ENCODE measurements around the gene APBA1. TPM values are rescaled to one million over a fixed set of nuclear protein-coding genes. Genes with fewer than 3 reads are reported as not detected.

Gene APBA1
- total RNA-seq, 2 experiments from 2014 or later: 0.26 to 0.51 TPM

DNA sequence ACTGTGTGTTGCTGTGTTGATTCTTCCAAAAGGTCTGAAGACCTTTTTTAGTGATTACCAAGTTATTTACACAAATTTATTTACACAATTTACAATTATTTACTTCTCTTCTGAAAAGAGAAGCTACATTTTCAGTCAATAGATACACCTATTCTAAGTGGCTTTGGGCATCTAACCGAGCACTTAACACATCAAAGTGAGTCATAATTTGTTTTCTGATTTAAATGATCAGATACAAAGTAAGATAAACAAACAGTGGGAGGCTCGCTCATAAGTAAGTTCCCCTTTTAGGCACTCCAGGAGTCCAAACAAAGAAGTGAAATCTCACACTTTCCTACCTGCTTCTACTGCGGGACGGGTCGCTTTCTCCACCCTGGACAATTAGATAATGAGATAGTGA is 90.2 kb downstream of the APBA1 start:
- POLR2A ChIA-PET: no interaction called here
- intact Hi-C loops (cut with micrococcal nuclease): no loop called here
- H3K9me3 Mint-ChIP-seq: no peaks in the 10 kb centered on the region

DNA sequence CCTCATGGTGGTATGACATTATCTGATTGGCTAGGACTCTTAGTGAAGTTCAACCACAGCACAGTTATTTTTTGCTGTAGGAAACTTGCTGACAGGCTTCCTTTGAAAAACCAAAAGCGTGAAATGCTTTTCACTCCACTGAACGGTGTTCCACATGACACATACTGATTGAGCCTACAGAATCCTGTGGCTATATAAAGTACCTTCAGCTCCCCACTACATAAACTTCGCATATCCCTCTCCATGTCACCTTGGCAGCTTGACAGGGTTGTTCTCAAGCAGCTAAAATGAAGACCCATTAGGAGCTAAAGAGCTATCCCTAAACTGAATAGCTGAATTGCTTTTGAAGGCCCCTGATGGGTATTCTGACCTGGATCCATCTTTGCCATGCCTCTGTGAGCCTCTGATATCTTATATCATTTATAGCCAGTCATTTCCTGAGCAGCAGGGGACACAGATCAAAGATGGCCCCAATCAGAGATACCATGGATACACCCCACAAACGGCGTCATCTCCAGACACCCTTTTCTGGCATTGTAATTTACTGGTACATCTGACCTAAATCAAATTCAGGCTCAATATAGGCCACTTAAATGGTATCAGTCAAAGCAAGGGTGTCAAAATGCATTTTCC is 91.5 kb downstream of the APBA1 start:
- no peak overlapping the region for H3K4me3 Mint-ChIP-seq
- H3K4me1 Mint-ChIP-seq (ENCODE audit: low read depth): no peaks in the 10 kb centered on the region
- H3K36me3 Mint-ChIP-seq: no peaks in the 10 kb centered on the region
- H3K9me3 Mint-ChIP-seq: no peaks in the 10 kb centered on the region
- no peaks in the 10 kb centered on the region for H3K27me3 Mint-ChIP-seq
- POLR2A ChIA-PET: no interaction called here
- intact Hi-C loops (cut with micrococcal nuclease): no loop called here
- CTCF ChIA-PET: no interaction called here
- no peak for DNase-seq
- no peak overlapping the region for H3K27ac Mint-ChIP-seq

More for the DNA sequence above, 90.2 kb downstream of the APBA1 start:
- CTCF ChIA-PET: no interaction called here
- no peaks in the 10 kb centered on the region for H3K4me1 Mint-ChIP-seq (ENCODE audit: low read depth)
- no peaks in the 10 kb centered on the region for H3K27me3 Mint-ChIP-seq
- H3K4me3 Mint-ChIP-seq: no peak overlapping the region
- DNase-seq: no peak
- H3K27ac Mint-ChIP-seq: no peak overlapping the region
- no peaks in the 10 kb centered on the region for H3K36me3 Mint-ChIP-seq

DNA sequence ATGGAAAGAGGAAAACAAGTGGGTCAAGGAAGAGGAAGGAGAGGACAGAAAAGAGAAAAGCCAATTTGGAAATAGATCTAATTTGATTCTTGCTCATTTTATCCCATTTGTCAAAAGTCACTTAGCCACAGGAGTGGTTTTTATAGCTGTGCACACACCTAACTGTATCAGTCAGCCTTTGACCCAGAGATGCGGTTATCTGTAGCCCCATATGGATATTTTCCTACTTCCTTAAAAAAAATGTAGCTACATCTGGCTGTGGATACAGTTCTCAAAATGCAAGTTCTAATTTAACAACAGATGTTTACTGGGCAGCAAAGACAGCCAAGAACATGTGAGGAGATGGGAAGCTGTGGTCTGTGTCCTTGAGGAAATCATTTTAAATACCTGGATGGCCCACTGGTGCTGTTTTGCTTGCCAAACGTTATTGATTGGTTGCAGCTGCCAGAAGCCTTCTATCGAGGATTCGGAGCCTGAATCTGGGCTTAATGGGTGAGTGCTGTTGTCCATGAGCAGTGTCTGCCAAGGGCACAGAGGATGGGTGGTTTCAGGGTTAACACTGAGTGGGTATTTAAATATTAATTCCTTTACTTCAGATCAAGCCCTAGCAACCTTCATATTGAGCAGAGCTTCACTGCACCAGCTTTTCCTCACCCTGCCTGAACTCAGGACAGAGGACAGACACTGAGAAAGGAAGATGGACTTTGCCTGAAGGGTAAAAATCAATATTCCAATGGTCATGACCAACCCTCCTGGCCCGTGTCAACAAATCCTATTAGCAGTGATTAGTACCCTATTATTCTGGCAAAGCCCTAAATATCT is 92.2 kb downstream of the APBA1 start:
- H3K4me3 Mint-ChIP-seq: no peak overlapping the region
- intact Hi-C loops (cut with micrococcal nuclease): no loop called here
- POLR2A ChIA-PET: no interaction called here
- CTCF ChIA-PET: no interaction called here
- no peaks in the 10 kb centered on the region for H3K9me3 Mint-ChIP-seq
- H3K4me1 Mint-ChIP-seq (ENCODE audit: low read depth): no peaks in the 10 kb centered on the region
- no peak overlapping the region for H3K27ac Mint-ChIP-seq
- no peak for DNase-seq
- no peaks in the 10 kb centered on the region for H3K27me3 Mint-ChIP-seq
- H3K36me3 Mint-ChIP-seq: no peaks in the 10 kb centered on the region

DNA sequence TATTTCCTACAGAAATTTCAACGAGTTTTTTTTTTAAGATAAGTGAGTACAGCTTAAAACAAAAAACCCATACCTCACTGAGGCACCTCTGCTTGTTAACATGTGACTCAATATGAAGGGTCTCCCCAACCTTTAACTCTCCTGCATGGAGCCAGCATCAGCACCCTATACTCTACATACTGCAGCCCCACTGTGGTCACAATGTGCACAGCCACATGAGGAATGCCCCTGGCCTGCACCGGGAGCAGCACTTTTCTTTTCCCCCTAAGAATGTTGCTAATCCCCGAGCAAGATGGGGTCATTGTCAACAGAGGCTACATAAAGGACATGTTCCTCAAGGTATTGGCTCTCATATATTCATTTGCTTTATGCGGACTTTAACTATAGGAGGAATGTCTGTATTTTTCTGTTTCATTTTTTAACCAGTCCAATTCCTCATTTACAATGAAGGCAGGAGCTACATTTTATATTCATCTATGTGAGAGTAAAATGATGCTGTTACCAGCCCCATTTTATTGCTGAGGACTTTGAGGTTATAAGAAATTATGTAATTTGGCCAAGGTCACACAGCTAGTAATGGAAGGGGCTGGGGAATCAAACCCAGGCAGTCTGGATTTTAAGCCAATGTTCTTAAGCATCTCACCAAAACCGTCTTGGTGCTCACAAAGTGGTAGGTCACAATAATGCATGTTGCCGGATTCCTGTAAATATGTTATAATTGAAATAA is 93.0 kb downstream of the APBA1 start:
- POLR2A ChIA-PET: no interaction called here
- CTCF ChIA-PET: no interaction called here
- H3K27ac Mint-ChIP-seq: no peak overlapping the region

GRCh38 chr9:69578026-69578425 is 94.1 kb downstream of the APBA1 start:
- CTCF ChIA-PET: no interaction called here
- Mint-ChIP-seq H3K9me3 (no peaks in the 10 kb centered on the region), H3K36me3 (no peaks in the 10 kb centered on the region), H3K27ac (no peak overlapping the region), H3K4me1 (ENCODE audit: low read depth) (no peaks in the 10 kb centered on the region), H3K27me3 (no peaks in the 10 kb centered on the region), H3K4me3 (no peak overlapping the region)
- intact Hi-C loops (cut with micrococcal nuclease): no loop called here
- no peak for DNase-seq
- POLR2A ChIA-PET: no interaction called here

More for the DNA sequence above, 93.0 kb downstream of the APBA1 start:
- Mint-ChIP-seq H3K4me3 (no peak overlapping the region), H3K36me3 (no peaks in the 10 kb centered on the region), H3K27me3 (no peaks in the 10 kb centered on the region), H3K9me3 (no peaks in the 10 kb centered on the region), H3K4me1 (ENCODE audit: low read depth) (no peaks in the 10 kb centered on the region)
- intact Hi-C loops (cut with micrococcal nuclease): no loop called here
- DNase-seq: no peak

DNA sequence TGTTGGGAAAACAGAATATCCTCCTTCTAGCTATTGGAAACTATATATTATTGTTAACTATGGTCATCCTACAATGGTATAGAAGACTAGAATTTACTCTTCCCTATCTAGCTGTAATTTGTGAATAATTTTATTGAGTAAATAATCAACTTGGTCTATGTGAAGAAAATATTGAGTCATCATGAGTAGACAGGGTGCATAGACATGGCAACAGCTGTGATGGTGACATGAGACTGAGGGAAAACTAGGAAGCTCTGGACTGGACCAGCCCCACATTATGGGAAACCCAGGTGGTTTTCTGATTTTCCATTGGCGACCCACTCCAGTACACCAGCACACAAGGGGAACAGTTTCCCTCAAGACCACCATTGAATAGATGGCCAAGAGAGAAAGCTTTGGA is 95.0 kb downstream of the APBA1 start:
- no peaks in the 10 kb centered on the region for H3K9me3 Mint-ChIP-seq
- no peaks in the 10 kb centered on the region for H3K4me1 Mint-ChIP-seq (ENCODE audit: low read depth)
- H3K27me3 Mint-ChIP-seq: no peaks in the 10 kb centered on the region
- DNase-seq: no peak
- H3K27ac Mint-ChIP-seq: no peak overlapping the region
- H3K4me3 Mint-ChIP-seq: no peak overlapping the region
- H3K36me3 Mint-ChIP-seq: no peaks in the 10 kb centered on the region
- POLR2A ChIA-PET: no interaction called here
- intact Hi-C loops (cut with micrococcal nuclease): no loop called here
- CTCF ChIA-PET: interaction anchor here (0.6 kb wide), 1 partner anchor 393 kb away, joined by 4 read pairs; no protein-coding TSS in a partner anchor

DNA sequence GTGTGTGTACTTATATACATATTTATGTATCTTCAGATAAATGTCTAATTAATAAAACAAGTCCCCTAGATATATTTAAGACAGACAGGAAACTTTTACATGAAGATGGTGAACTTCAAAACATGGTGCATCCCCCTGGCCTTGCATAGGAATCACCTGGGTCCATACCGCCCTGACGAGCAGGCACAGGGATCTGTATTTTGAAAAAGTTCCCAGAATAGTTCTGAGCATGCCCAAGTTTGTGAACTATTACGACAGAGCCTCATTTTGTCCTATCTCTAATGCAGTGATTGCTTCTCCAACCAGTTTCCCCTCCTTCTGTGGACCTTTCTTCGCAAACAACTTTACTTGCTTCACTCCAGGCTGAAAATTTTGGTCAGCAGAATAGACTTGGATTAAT is 98.1 kb downstream of the APBA1 start:
- no peak overlapping the region for H3K4me3 Mint-ChIP-seq
- CTCF ChIA-PET: no interaction called here
- DNase-seq: no peak

DNA sequence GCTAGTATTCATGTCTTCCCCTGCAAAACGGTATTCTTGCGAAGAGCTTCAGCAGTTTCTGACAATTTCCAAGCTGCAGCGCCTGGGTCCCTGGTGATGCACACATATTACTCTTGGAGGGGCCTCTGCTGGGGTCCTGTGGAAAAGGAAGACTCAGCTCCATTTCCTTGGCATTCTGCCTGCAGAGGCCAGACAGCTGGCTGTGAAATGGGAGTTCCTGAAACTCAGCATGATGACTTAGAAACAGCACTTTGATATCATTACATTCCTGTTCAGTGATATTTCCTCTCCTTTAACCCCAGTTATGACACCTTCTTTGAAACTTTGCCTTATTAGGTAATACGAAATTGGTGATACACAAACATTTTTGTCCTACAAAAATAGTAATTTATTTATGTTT is 98.5 kb downstream of the APBA1 start:
- Mint-ChIP-seq H3K27ac (no peak overlapping the region), H3K9me3 (no peaks in the 10 kb centered on the region), H3K27me3 (no peaks in the 10 kb centered on the region), H3K4me1 (ENCODE audit: low read depth) (no peaks in the 10 kb centered on the region), H3K4me3 (no peak overlapping the region), H3K36me3 (no peaks in the 10 kb centered on the region)
- no peak for DNase-seq
- ChIA-PET CTCF (no interaction called here), POLR2A (no interaction called here)
- intact Hi-C loops (cut with micrococcal nuclease): no loop called here

More for the DNA sequence above, 98.1 kb downstream of the APBA1 start:
- POLR2A ChIA-PET: no interaction called here
- intact Hi-C loops (cut with micrococcal nuclease): no loop called here
- H3K4me1 Mint-ChIP-seq (ENCODE audit: low read depth): no peaks in the 10 kb centered on the region
- H3K27ac Mint-ChIP-seq: no peak overlapping the region
- no peaks in the 10 kb centered on the region for H3K36me3 Mint-ChIP-seq
- no peaks in the 10 kb centered on the region for H3K9me3 Mint-ChIP-seq
- no peaks in the 10 kb centered on the region for H3K27me3 Mint-ChIP-seq

GRCh38 chr9:69572611-69573010 is 99.6 kb downstream of the APBA1 start:
- intact Hi-C loops (cut with micrococcal nuclease): no loop called here
- Mint-ChIP-seq H3K4me3 (no peak overlapping the region), H3K9me3 (no peaks in the 10 kb centered on the region), H3K27ac (no peak overlapping the region), H3K4me1 (ENCODE audit: low read depth) (no peaks in the 10 kb centered on the region), H3K27me3 (no peaks in the 10 kb centered on the region), H3K36me3 (no peaks in the 10 kb centered on the region)
- DNase-seq: no peak
- CTCF ChIA-PET: no interaction called here
- POLR2A ChIA-PET: no interaction called here

DNA sequence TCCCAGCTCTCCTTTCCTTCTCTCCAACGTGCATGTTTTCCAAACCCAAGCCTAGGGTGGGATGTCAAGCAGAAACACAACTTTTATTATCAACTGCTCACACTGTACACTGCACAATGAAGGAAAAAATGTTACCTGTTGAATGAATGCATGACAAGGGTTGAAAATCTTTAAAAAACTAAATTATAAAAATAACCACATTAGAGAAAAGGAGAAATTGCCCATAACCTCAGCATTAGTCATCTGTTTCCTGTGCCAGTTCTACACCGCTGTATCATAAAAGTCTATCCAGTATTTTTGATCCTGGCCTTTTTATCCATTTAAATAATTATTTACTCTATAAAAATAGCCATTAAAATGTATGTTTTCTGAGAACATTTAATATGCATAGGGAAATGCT is 101.1 kb downstream of the APBA1 start:
- H3K27ac Mint-ChIP-seq: no peak overlapping the region
- H3K27me3 Mint-ChIP-seq: no peaks in the 10 kb centered on the region
- POLR2A ChIA-PET: no interaction called here
- DNase-seq: no peak
- no peak overlapping the region for H3K4me3 Mint-ChIP-seq
- CTCF ChIA-PET: interaction anchor here (1.5 kb wide), 1 partner anchor 148 kb away, joined by 3 read pairs; no protein-coding TSS in a partner anchor
- no peaks in the 10 kb centered on the region for H3K9me3 Mint-ChIP-seq
- no peaks in the 10 kb centered on the region for H3K4me1 Mint-ChIP-seq (ENCODE audit: low read depth)
- no peaks in the 10 kb centered on the region for H3K36me3 Mint-ChIP-seq
- intact Hi-C loops (cut with micrococcal nuclease): no loop called here

DNA sequence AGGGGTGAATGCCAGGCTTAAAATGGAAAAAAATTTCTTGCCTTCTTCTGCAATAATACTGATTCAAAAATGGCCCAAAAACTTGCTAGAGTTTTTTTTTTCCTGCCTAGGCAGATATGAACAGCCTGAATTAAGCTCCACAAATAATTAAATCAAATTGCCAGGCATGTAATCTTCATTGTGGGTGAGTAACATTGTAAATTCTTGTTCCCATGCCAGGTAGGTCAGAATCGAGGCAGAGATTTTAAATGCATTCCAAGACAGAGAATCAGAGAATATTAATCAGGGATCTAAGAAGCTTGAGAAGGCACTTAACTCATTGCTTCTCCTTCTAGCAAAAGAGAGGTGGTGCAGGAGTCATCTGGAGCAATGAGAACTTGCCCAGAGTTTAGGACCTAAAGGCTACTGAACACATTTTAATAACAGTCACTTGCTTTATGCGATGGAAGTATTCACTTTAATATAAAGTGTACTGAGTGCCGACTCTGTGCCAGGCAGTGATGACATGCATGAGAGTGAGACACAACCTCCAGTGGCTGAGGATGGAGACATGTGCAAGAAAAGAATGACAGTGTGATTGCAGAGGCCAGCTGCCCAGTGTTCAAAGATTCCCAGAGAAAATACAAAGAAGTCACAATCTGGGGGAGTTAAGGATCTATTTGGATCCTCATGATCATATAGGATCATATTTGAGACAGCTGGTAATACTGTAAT is 102.3 kb downstream of the APBA1 start:
- Mint-ChIP-seq H3K36me3 (no peaks in the 10 kb centered on the region), H3K27ac (no peak overlapping the region), H3K9me3 (no peaks in the 10 kb centered on the region), H3K4me3 (no peak overlapping the region), H3K27me3 (no peaks in the 10 kb centered on the region), H3K4me1 (ENCODE audit: low read depth) (no peaks in the 10 kb centered on the region)
- ChIA-PET POLR2A (no interaction called here), CTCF (no interaction called here)
- intact Hi-C loops (cut with micrococcal nuclease): no loop called here
- no peak for DNase-seq

GRCh38 chr9:69564557-69564956 is 107.6 kb downstream of the APBA1 start:
- H3K36me3 Mint-ChIP-seq: no peaks in the 10 kb centered on the region
- no peaks in the 10 kb centered on the region for H3K4me1 Mint-ChIP-seq (ENCODE audit: low read depth)
- CTCF ChIA-PET: no interaction called here
- POLR2A ChIA-PET: no interaction called here
- H3K4me3 Mint-ChIP-seq: no peak overlapping the region
- intact Hi-C loops (cut with micrococcal nuclease): no loop called here
- H3K27me3 Mint-ChIP-seq: peaks cover 6% of the 10 kb centered on the region
- no peaks in the 10 kb centered on the region for H3K9me3 Mint-ChIP-seq
- no peak overlapping the region for H3K27ac Mint-ChIP-seq
- no peak for DNase-seq
